22Rv1 (cell line): ENCODE measurements around the gene MEOX2.

Source experiments
- H3K27ac ChIP-seq: fragments of 450-650 bp; 2 replicates; pipeline ENCODE4 v1.5.1; 2017
- CTCF ChIP-seq: fragments of 450-650 bp; IDR thresholded peaks from 2 replicates; pipeline ENCODE4 v1.5.1; 2017; ENCODE audit warnings: mild to moderate bottlenecking
- ZFX ChIP-seq: fragments of 450-650 bp; IDR thresholded peaks from 2 replicates; pipeline ENCODE4 v1.6.1; 2017; ENCODE audit warnings: antibody characterized with exemption, borderline replicate concordance

MEOX2 gene

DNA sequence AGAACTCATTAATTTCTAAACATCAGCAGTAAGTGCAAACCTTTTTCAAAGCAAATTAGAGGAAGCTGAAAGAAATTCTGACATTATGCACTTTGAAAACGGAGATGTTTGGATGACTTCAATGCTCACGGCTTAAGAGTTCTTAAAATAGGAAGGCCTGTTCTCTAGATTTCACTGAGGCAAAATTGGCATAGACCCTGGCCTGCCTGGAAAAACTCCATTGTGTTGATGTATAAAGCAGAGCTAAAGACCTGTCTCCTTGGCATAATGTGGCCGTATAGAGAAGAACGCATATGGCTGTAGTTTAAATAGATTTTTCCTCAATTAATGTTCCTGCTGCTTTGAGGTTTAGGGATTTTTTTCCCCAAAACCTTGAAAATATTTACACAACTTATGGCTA, 100.2 kb downstream of the MEOX2 start:
- TF ChIP-seq ZFX (no peak), CTCF (no peak)
- no peak overlapping the region for H3K27ac ChIP-seq

DNA sequence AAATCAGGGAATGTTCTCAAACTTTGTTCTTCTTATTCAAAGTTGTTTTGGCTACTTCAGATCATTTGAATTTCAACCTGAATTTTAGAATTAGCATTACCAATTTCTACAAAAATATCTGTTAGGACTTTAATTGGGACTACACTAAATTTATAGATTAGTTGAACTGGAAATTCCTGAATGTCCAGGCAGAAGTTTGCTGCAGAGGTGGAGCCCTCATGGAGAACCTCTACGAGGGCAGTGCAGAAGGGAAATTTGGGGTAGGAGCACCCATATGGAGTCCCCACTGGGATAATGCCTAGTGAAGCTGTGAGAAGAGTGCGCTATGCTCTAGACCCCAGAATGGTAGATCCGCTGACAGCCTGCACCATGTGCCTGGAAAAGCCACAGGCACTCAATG, 101.9 kb downstream of the MEOX2 start:
- TF ChIP-seq CTCF = no peak
- no peak for TF ChIP-seq ZFX
- no peak overlapping the region for H3K27ac ChIP-seq

- TF ChIP-seq CTCF (no peak), ZFX (no peak)
- H3K27ac ChIP-seq = no peak overlapping the region
Observed at GRCh38 chr7:15582773-15583172, 103.7 kb downstream of the MEOX2 start.

- TF ChIP-seq ZFX = no peak
- TF ChIP-seq CTCF = no peak
- H3K27ac ChIP-seq = no peak overlapping the region
Observed at GRCh38 chr7:15581352-15581951, 105.0 kb downstream of the MEOX2 start.

GRCh38 chr7:15580604-15581351, 105.7 kb downstream of the MEOX2 start:
- TF ChIP-seq CTCF (no peak), ZFX (no peak)
- no peak overlapping the region for H3K27ac ChIP-seq

- TF ChIP-seq ZFX = no peak
- no peak overlapping the region for H3K27ac ChIP-seq
Observed at GRCh38 chr7:15577600-15577999, 108.9 kb downstream of the MEOX2 start.

DNA sequence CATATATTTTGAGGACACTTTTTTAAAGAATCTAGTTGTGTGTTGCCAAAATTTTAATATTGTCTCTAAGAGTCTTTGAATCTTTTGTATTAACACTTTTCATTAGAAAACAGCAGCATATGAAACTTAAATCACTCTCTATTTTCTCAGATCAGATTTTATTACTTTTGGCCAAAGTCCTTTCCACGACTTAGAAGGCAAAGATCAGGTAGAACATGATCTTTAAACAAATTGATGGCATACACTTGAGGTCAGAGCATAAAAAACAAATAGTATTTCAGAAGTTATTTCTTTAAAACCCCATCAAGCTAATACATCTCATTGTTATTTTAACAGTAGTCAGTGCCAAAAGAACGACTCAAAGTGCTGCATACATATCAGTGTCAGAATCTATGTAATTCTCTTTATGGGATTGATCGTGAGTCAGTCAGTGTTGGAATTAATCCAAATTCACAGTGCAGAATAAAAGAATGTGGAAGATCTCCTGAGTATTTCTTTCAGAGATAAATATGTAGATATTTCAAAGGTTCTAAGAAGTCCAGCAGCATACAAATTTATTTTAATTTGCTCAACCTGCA, 115.1 kb downstream of the MEOX2 start:
- TF ChIP-seq CTCF = no peak
- TF ChIP-seq ZFX = no peak
- H3K27ac ChIP-seq = no peak overlapping the region
